Thyroid gland (tissue), 4 donors: ENCODE data around the gene PTX3. TPM values are rescaled to one million over a fixed set of nuclear protein-coding genes. Genes with fewer than 3 reads are reported as not detected.

Experiments
- DNase-seq, 2 donors: peaks; one replicate each; pipeline ENCODE4 v3.0.0-alpha.2; 2019
- H3K27ac ChIP-seq, 3 donors: fragments of 200-600 bp; sonication (generic); 1 replicate in 2 of 3; 2 replicates in 1 of 3; pipeline ENCODE4 v1.5.1; 2016 to 2019; ENCODE audit warnings: mild to moderate bottlenecking in 1 of 3, moderate library complexity in 1 of 3
- H3K27me3 ChIP-seq: fragments of 200-600 bp; sonication (generic); one replicate; pipeline ENCODE4 v1.5.1; 2019
- H3K36me3 ChIP-seq, 2 donors: fragments of 200-600 bp; sonication (generic); one replicate each; pipeline ENCODE4 v1.5.1; 2016 to 2019
- H3K4me1 ChIP-seq, 2 donors: fragments of 200-600 bp; sonication (generic); one replicate each; pipeline ENCODE4 v1.5.1; 2017 to 2019
- H3K4me3 ChIP-seq, 3 donors: fragments of 200-600 bp; sonication (generic); replicated peaks in 1 of 3; 1 replicate in 2 of 3; 2 replicates in 1 of 3; pipeline ENCODE4 v1.5.1; 2016; ENCODE audit warnings: mild to moderate bottlenecking in 1 of 3
- H3K9me3 ChIP-seq: fragments of 200-600 bp; sonication (generic); one replicate; pipeline ENCODE4 v1.5.1; 2017
- POLR2A ChIP-seq, 2 donors: fragments of 450-650 bp; IDR thresholded peaks; one replicate each; pipeline ENCODE4 v1.6.1; 2017; ENCODE audit warnings: antibody characterized with exemption in 2 of 2, mild to moderate bottlenecking in 2 of 2, moderate library complexity in 1 of 2
- WGBS, 2 donors: methylation state at CpG; one replicate each; pipeline ENCODE4 v1.1.5; 2017; 5-methylcytosine and 5-hydroxymethylcytosine counted together
- intact Hi-C: fragments of 100-400 bp; cut with DNase I; formaldehyde crosslinking; loops from one replicate; pipeline ENCODE4 v1.15.1; 2023
- total RNA-seq, 4 donors: library from RNA; depleted of rRNA; stranded (reverse); fragments of >200 nt; gene quantifications; one replicate each; pipeline ENCODE4 v1.2.3, GENCODE V29; 2016
- TF ChIP-seq, protein P1 (sequence below), 6 experiments: fragments of 200-600 bp in 3 of 6; fragments of 450-650 bp in 3 of 6; sonication (generic) in 3 of 6; IDR thresholded peaks; one replicate each; pipeline ENCODE4 v1.5.1; 2016 to 2019; ENCODE audit warnings: antibody characterized with exemption in 6 of 6, mild to moderate bottlenecking in 2 of 6, inconsistent platforms in 1 of 6, moderate library complexity in 1 of 6

Gene PTX3
- total RNA-seq, 4 donors from 2014 or later: 0.88 to 19.8 (median 6.6) TPM

DNA sequence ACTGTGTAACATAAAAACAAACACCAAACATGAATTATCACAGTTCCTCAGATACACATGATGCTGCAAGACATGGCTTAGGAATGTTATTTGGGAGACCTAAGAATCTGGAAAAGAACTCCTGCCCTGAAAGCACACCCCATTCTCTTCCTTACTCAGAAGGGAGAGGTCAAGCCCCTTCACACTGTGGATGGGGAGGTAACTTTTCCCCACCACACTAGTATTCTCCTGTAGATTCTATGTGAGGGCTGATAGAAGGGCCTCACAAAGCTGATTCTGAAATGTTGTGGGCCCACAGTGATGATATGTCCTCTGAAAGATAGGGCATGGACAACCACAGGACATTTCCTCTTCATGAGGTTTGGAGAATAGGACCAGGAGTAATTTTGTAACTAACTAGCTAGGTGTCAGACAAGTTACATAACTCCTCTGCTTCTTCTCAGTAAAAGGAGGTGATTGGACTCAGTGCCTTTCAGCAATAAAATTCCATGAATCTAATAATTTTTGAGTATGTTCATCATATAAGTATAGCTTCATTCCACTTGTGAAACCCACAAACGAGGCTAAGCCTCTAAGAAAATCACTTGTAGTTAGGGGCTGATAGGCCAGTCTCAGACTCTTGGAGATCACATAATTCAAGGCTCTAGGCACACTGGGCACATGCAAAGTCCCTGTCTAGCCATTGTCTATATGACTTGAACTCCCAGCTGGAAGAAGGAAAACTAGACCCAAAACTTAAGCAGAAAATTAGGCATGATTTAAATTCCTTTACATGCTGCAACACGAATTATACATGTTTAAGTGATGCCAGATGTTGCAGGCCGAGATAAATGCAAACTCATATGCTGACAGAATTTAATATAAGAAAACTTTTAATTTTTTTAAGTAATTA, 7.5 kb downstream of the PTX3 start:
- Histone ChIP-seq H3K27ac (no peak overlapping the region), H3K4me3 (no peak overlapping the region), H3K4me1 (peaks cover 4 to 6% of the 10 kb centered on the region in 2 donors), H3K36me3 (no peaks in the 10 kb centered on the region), H3K27me3 (no peaks in the 10 kb centered on the region), H3K9me3 (no peaks in the 10 kb centered on the region)
- intact Hi-C loops: no loop called here
- DNase-seq: no peak
- 82 to 86% methylated on average over 3 of the region's 3 CpGs for WGBS, 2 donors
- TF ChIP-seq, protein P1, sequence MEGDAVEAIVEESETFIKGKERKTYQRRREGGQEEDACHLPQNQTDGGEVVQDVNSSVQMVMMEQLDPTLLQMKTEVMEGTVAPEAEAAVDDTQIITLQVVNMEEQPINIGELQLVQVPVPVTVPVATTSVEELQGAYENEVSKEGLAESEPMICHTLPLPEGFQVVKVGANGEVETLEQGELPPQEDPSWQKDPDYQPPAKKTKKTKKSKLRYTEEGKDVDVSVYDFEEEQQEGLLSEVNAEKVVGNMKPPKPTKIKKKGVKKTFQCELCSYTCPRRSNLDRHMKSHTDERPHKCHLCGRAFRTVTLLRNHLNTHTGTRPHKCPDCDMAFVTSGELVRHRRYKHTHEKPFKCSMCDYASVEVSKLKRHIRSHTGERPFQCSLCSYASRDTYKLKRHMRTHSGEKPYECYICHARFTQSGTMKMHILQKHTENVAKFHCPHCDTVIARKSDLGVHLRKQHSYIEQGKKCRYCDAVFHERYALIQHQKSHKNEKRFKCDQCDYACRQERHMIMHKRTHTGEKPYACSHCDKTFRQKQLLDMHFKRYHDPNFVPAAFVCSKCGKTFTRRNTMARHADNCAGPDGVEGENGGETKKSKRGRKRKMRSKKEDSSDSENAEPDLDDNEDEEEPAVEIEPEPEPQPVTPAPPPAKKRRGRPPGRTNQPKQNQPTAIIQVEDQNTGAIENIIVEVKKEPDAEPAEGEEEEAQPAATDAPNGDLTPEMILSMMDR (IDR thresholded peaks at IDR 0.05): no peak
- no peak for TF ChIP-seq POLR2A (IDR thresholded peaks at IDR 0.05)

DNA sequence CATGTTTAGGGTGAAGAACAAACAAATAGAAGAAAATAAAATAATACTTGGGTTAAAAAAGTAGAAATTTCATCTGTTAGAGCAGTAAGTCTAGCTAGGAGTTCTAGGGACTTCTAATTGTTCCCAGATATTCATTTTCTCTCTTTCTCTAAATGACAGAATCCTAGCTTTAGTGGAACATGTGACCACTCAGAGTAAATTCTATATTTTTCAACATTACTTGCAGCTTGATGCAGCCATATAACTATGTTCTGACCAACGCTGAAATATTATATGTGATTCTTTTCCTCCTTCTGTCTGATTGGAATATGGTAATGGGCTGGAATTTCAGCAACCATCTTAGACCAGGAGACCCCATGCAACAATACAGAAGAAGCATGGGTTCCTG, 8.1 kb downstream of the PTX3 start:
- Histone ChIP-seq H3K27ac (no peak overlapping the region), H3K9me3 (no peaks in the 10 kb centered on the region), H3K4me3 (no peak overlapping the region), H3K27me3 (no peaks in the 10 kb centered on the region), H3K4me1 (peaks cover 4 to 6% of the 10 kb centered on the region in 2 donors), H3K36me3 (no peaks in the 10 kb centered on the region)
- 83 to 91% methylated on average over 1 of the region's 1 CpG for WGBS, 2 donors
- intact Hi-C loops: no loop called here
- DNase-seq: no peak
- TF ChIP-seq, protein P1 (IDR thresholded peaks at IDR 0.05): no peak
- TF ChIP-seq POLR2A (IDR thresholded peaks at IDR 0.05): no peak

DNA sequence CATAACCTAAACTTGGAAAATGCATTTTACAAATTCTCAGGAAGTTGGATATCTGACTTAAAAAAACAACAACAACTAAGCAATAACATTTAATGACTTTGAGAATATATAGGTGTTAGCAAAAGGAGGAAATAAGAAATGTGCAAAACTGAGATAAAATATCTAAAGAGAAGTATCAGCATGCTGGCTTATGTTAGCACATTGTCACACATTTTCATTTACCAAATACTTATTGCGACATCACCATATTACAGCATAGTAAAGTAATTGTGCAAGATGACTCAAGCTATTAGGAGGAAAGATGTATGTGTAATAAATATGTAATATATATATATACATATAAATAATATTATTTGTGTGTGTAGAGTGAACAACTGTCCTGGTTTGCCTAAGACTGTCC, 9.2 kb downstream of the PTX3 start:
- no peak for DNase-seq
- H3K27ac ChIP-seq: no peak overlapping the region
- no peaks in the 10 kb centered on the region for H3K27me3 ChIP-seq
- intact Hi-C loops: no loop called here
- no peaks in the 10 kb centered on the region for H3K9me3 ChIP-seq
- no peaks in the 10 kb centered on the region for H3K36me3 ChIP-seq
- peaks cover 4 to 6% of the 10 kb centered on the region in 2 donors for H3K4me1 ChIP-seq
- H3K4me3 ChIP-seq: no peak overlapping the region
- no peak for TF ChIP-seq POLR2A (IDR thresholded peaks at IDR 0.05)
- TF ChIP-seq, protein P1 (IDR thresholded peaks at IDR 0.05): no peak
- 93 to 99% methylated on average over 1 of the region's 1 CpG for WGBS, 2 donors

DNA sequence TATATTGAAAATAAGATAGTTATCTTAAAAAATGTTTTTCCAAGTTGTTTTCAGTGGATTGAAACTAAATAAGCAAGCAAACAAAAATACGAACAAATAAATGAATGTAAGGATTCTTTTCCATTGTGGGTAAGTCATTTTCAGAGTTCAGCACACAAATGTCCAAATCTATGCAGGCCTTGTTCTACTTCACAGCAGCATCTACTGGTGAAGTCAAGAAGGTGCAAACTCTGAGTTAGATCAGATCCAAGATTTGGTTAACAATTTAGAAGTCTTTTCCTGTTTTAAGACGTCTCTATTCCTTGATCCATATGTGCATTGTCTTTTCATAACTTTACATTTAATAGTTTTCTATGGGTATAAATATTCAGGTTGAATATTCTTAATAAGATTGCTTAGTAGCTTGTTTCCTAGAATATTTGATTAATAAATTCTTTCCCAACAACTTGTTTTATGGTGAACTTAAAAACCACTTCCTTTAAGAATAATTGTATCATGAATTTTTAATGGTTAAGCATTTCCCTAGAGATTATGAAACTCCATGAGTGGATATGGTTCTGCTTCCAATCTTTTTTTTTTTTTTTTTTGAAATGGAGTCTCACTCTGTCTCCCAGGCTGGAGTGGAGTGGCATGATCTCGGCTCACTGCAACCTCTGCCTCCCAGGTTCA, 10.5 kb downstream of the PTX3 start:
- Histone ChIP-seq H3K4me3 (no peak overlapping the region), H3K36me3 (no peaks in the 10 kb centered on the region), H3K4me1 (peaks cover 4 to 6% of the 10 kb centered on the region in 2 donors), H3K27me3 (no peaks in the 10 kb centered on the region), H3K27ac (no peak overlapping the region), H3K9me3 (no peaks in the 10 kb centered on the region)
- TF ChIP-seq, protein P1 (IDR thresholded peaks at IDR 0.05): peak in 3 of 6 experiments; percentile 32 to 49 (median 40)
- no peak for TF ChIP-seq POLR2A (IDR thresholded peaks at IDR 0.05)
- no peak for DNase-seq
- 61 to 67% methylated on average over 3 of the region's 3 CpGs for WGBS, 2 donors
- intact Hi-C loops: no loop called here

DNA sequence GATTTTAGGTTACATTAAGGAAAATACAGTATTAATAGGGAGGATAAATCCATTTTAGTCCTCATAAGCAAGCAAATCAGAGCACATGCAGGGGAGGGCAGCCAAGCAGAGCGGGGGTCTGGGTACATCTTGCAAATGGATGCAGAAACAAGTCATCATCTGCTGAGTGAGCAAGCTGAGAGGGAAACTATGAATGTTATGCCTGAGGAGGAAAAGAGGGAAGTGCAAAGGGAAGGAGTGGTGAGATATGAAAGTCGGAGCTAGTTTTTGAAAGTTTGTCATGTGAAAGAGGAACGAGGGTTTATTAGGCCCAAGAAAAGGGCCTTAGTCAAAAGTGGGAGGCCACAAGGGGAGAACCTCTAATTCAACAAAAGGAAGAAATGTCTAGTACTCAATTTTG, 15.4 kb downstream of the PTX3 start:
- 79 to 80% methylated on average over 3 of the region's 3 CpGs for WGBS, 2 donors
- DNase-seq: no peak
- intact Hi-C loops: no loop called here
- no peaks in the 10 kb centered on the region for H3K27me3 ChIP-seq
- H3K36me3 ChIP-seq: no peaks in the 10 kb centered on the region
- H3K4me3 ChIP-seq: no peak overlapping the region
- H3K27ac ChIP-seq: no peak overlapping the region
- no peaks in the 10 kb centered on the region for H3K4me1 ChIP-seq
- TF ChIP-seq POLR2A (IDR thresholded peaks at IDR 0.05): no peak
- TF ChIP-seq, protein P1 (IDR thresholded peaks at IDR 0.05): no peak
- H3K9me3 ChIP-seq: no peaks in the 10 kb centered on the region
